ENCODE measurements around the gene CCDC175. TPM values are rescaled to one million over a fixed set of nuclear protein-coding genes. Genes with fewer than 3 reads are reported as not detected.

The CCDC175 gene
- total RNA-seq, 6 donors from 2014 or later = 0.14 TPM; not detected in 5

DNA sequence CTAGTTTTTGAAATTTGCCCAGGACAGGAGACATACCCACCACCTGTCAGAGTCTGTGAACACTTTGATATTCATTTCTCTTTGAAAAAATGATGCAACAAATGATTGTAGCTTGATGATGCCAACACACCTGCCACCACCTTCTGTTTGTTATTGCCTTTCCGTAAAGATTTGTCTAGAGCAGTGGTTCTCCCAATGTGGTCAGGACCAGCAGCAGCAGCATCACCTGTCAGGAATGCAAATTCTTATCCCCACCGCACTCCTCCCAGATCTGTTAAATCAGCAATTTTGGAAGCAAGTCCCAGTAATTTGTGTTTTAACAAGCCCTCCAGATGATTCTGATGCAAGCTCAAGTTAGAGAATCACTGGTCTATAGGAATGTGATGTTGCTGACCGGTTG, 9.9 kb downstream of the CCDC175 start:
- 75 to 98% methylated on average over 3 of the region's 3 CpGs for WGBS, 2 donors
- Histone ChIP-seq H3K36me3 (no peaks in the 10 kb centered on the region), H3K4me1 (no peaks in the 10 kb centered on the region), H3K4me3 (no peak overlapping the region), H3K9me3 (no peaks in the 10 kb centered on the region), H3K27ac (no peak overlapping the region), H3K27me3 (no peaks in the 10 kb centered on the region)
- ATAC-seq (ENCODE audit: low FRiP score in 2 of 2) (no peak), DNase-seq (no peak)
- TF ChIP-seq EP300 (IDR thresholded peaks at IDR 0.05) = no peak
- no peak for TF ChIP-seq POLR2AphosphoS5 (IDR thresholded peaks at IDR 0.05)

DNA sequence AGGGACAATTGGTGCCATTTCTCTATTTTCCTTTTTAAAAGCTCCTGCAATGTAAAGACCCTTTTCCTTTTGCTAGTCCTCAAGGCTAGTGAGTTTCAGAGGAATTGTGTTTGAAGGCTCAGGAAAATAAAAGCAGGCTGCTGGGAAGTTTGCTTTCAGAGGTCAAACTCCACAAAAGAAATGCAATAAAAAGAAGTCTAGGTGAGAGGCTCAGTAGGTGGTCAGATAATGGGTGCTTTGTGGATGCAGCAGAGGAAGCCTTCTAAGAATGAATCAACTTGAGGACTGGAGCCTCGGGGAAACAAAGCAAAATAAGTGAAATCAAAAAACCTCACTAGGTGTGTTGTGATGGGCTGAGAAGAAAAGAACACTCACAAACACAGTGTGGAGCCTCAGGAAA, 10.3 kb downstream of the CCDC175 start:
- Histone ChIP-seq H3K27ac (no peak overlapping the region), H3K27me3 (no peaks in the 10 kb centered on the region), H3K36me3 (no peaks in the 10 kb centered on the region), H3K4me1 (no peaks in the 10 kb centered on the region), H3K9me3 (no peaks in the 10 kb centered on the region), H3K4me3 (no peak overlapping the region)
- no peak for DNase-seq
- ATAC-seq (ENCODE audit: low FRiP score in 2 of 2) = no peak
- 40 to 52% methylated on average over 1 of the region's 1 CpG for WGBS, 2 donors
- TF ChIP-seq POLR2A (IDR thresholded peaks at IDR 0.05) (no peak), POLR2AphosphoS5 (IDR thresholded peaks at IDR 0.05) (no peak), EP300 (IDR thresholded peaks at IDR 0.05) (no peak)
- TF ChIP-seq, protein P1, sequence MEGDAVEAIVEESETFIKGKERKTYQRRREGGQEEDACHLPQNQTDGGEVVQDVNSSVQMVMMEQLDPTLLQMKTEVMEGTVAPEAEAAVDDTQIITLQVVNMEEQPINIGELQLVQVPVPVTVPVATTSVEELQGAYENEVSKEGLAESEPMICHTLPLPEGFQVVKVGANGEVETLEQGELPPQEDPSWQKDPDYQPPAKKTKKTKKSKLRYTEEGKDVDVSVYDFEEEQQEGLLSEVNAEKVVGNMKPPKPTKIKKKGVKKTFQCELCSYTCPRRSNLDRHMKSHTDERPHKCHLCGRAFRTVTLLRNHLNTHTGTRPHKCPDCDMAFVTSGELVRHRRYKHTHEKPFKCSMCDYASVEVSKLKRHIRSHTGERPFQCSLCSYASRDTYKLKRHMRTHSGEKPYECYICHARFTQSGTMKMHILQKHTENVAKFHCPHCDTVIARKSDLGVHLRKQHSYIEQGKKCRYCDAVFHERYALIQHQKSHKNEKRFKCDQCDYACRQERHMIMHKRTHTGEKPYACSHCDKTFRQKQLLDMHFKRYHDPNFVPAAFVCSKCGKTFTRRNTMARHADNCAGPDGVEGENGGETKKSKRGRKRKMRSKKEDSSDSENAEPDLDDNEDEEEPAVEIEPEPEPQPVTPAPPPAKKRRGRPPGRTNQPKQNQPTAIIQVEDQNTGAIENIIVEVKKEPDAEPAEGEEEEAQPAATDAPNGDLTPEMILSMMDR (IDR thresholded peaks at IDR 0.05) = no peak

DNA sequence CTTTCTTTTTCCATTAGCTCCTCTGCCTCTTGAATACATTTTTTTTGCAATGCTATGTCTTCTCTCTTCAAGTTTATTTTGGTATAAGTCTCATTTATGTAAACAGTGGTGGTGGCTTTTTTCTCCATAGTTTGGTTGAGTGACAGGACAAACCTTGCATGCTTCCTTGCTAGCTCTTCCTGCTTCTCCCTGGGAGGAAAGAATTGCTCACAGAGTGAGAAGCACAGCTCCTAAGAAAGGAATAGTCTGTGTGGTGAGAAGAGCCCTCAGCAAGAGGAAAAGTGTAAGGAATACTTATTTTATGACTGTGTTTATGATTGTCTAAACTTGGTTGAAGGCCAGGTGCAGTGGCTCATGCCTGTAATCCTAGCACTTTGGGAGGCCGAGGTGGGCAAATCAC, 11.5 kb downstream of the CCDC175 start:
- WGBS, 2 donors = 62 to 82% methylated on average over 1 of the region's 1 CpG
- no peaks in the 10 kb centered on the region for H3K36me3 ChIP-seq
- TF ChIP-seq POLR2A (IDR thresholded peaks at IDR 0.05) = no peak
- TF ChIP-seq, protein P1 (IDR thresholded peaks at IDR 0.05) = no peak
- no peak for TF ChIP-seq POLR2AphosphoS5 (IDR thresholded peaks at IDR 0.05)
- TF ChIP-seq EP300 (IDR thresholded peaks at IDR 0.05) = no peak
- no peaks in the 10 kb centered on the region for H3K9me3 ChIP-seq
- DNase-seq (no peak), ATAC-seq (ENCODE audit: low FRiP score in 2 of 2) (no peak)
- no peaks in the 10 kb centered on the region for H3K4me1 ChIP-seq
- no peak overlapping the region for H3K27ac ChIP-seq
- no peak overlapping the region for H3K4me3 ChIP-seq
- no peaks in the 10 kb centered on the region for H3K27me3 ChIP-seq

- WGBS, 2 donors = 18 to 43% methylated on average over 2 of the region's 2 CpGs
Measured at GRCh38 chr14:59564366-59564765, 12.2 kb downstream of the CCDC175 start.

DNA sequence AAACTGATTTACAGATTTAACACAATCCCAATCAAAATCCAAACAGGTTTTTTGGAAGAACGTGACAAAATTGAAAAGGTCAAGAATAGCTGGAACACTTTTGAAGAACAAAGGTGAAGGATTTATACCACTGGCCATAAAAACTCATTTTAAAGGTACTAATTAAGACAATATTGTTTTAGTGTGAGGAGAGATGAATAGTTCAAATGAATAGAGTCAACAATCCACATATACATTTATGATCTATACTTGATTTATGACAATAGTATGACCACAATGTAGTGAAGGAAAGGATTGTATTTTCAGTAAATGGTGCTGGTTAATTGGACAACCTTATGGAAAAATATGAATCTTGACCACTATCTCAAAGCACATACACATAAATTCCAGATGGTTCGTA, 29.3 kb downstream of the CCDC175 start:
- Histone ChIP-seq H3K4me1 (no peaks in the 10 kb centered on the region), H3K4me3 (no peak overlapping the region), H3K9me3 (peaks cover 0 to 5% (median 0%) of the 10 kb centered on the region in 4 donors), H3K27ac (no peak overlapping the region), H3K36me3 (no peaks in the 10 kb centered on the region), H3K27me3 (no peaks in the 10 kb centered on the region)
- no peak for DNase-seq
- no peak for TF ChIP-seq POLR2A (IDR thresholded peaks at IDR 0.05)
- no peak for ATAC-seq (ENCODE audit: low FRiP score in 2 of 2)
- 83 to 96% methylated on average over 2 of the region's 2 CpGs for WGBS, 2 donors

More at GRCh38 chr14:59564366-59564765, 12.2 kb downstream of the CCDC175 start:
- DNase-seq (no peak), ATAC-seq (ENCODE audit: low FRiP score in 2 of 2) (no peak)
- H3K9me3 ChIP-seq = no peaks in the 10 kb centered on the region
- no peak for TF ChIP-seq POLR2A (IDR thresholded peaks at IDR 0.05)
- TF ChIP-seq POLR2AphosphoS5 (IDR thresholded peaks at IDR 0.05) = no peak
- TF ChIP-seq, protein P1 (IDR thresholded peaks at IDR 0.05) = no peak
- TF ChIP-seq EP300 (IDR thresholded peaks at IDR 0.05) = no peak
- H3K36me3 ChIP-seq = no peaks in the 10 kb centered on the region
- H3K4me1 ChIP-seq = no peaks in the 10 kb centered on the region
- no peak overlapping the region for H3K27ac ChIP-seq
- no peaks in the 10 kb centered on the region for H3K27me3 ChIP-seq
- no peak overlapping the region for H3K4me3 ChIP-seq

GRCh38 chr14:59543873-59544272, 32.7 kb downstream of the CCDC175 start:
- ATAC-seq (ENCODE audit: low FRiP score in 2 of 2) = no peak
- 40 to 55% methylated on average over 7 of the region's 7 CpGs for WGBS, 2 donors

More at GRCh38 chr14:59543873-59544272, 32.7 kb downstream of the CCDC175 start:
- TF ChIP-seq, protein P1 (IDR thresholded peaks at IDR 0.05) = no peak
- TF ChIP-seq POLR2AphosphoS5 (IDR thresholded peaks at IDR 0.05) (no peak), POLR2A (IDR thresholded peaks at IDR 0.05) (no peak), EP300 (IDR thresholded peaks at IDR 0.05) (no peak)
- no peaks in the 10 kb centered on the region for H3K9me3 ChIP-seq
- H3K4me3 ChIP-seq = no peak overlapping the region
- DNase-seq = no peak
- H3K4me1 ChIP-seq = no peaks in the 10 kb centered on the region
- H3K36me3 ChIP-seq = no peaks in the 10 kb centered on the region
- H3K27me3 ChIP-seq = no peaks in the 10 kb centered on the region
- H3K27ac ChIP-seq = no peak overlapping the region

Measured in upper lobe of left lung (tissue), 6 donors.